Heart left ventricle (tissue), 16 donors: Measurements from ENCODE around the gene ADGRB3. TPM values are rescaled to one million over a fixed set of nuclear protein-coding genes. Genes with fewer than 3 reads are reported as not detected.

Experiments
- ATAC-seq, 4 donors: fragments of 200-7000 bp; cut with Tn5 transposase; one replicate each; pipeline ENCODE4 v1.9.1; 2020 to 2022; ENCODE audit warnings: moderate library complexity in 4 of 4, mild to moderate bottlenecking in 3 of 4, moderate number of reproducible peaks in 1 of 4
- DNase-seq, 5 donors: peaks; one replicate each; pipeline ENCODE4 v3.0.0-alpha.2; 2020
- H3K27ac ChIP-seq, 12 donors: fragments of 200-600 bp; sonication (generic) in 4 of 12; one replicate each; pipeline versions ENCODE4 v1.5.0 to v1.8.0; 2016 to 2022; ENCODE audit warnings: mild to moderate bottlenecking in 2 of 12
- H3K27me3 ChIP-seq, 9 donors: fragments of 200-600 bp; sonication (generic) in 2 of 9; one replicate each; pipeline versions ENCODE4 v1.5.1 to v1.8.0; 2016 to 2022; ENCODE audit warnings: mild to moderate bottlenecking in 3 of 9
- H3K36me3 ChIP-seq, 9 donors: fragments of 200-600 bp; sonication (generic) in 2 of 9; one replicate each; pipeline versions ENCODE4 v1.5.0 to v1.8.0; 2018 to 2022; ENCODE audit warnings: mild to moderate bottlenecking in 2 of 9
- H3K4me1 ChIP-seq, 12 donors: fragments of 200-600 bp; sonication (generic) in 4 of 12; one replicate each; pipeline versions ENCODE4 v1.5.0 to v1.8.0; 2016 to 2022; ENCODE audit warnings: mild to moderate bottlenecking in 3 of 12
- H3K4me3 ChIP-seq, 12 donors: fragments of 200-600 bp; sonication (generic) in 4 of 12; one replicate each; pipeline versions ENCODE4 v1.5.0 to v1.8.0; 2017 to 2022; ENCODE audit warnings: mild to moderate bottlenecking in 9 of 12, moderate library complexity in 4 of 12
- H3K9me3 ChIP-seq, 12 donors: fragments of 200-600 bp; sonication (generic) in 4 of 12; one replicate each; pipeline versions ENCODE4 v1.5.0 to v1.8.0; 2016 to 2022; ENCODE audit warnings: mild to moderate bottlenecking in 1 of 12
- POLR2A ChIP-seq, 2 donors: fragments of 450-650 bp; IDR thresholded peaks; one replicate each; pipeline ENCODE4 v1.6.1; 2017; ENCODE audit warnings: antibody characterized with exemption in 2 of 2, mild to moderate bottlenecking in 2 of 2, moderate library complexity in 2 of 2
- WGBS, 4 donors: extraction: QIAGEN DNeasy Blood & Tissue Kit in 2 of 4; methylation state at CpG; one replicate each; pipeline versions ENCODE4 v1.1.5 to v1.1.7; 2013 to 2018; 5-methylcytosine and 5-hydroxymethylcytosine counted together
- intact Hi-C, 10 donors: fragments of 100-400 bp; cut with DNase I; formaldehyde crosslinking; loops; one replicate each; pipeline versions ENCODE4 v1.11.1 to v1.14.2; 2022
- polyA plus RNA-seq, 2 donors: library from polyadenylated mRNA; stranded (reverse); fragments of 200-250 nt; gene quantifications; one replicate each; pipeline ENCODE4 v1.2.3, GENCODE V29; 2013
- total RNA-seq, 9 donors: library from RNA; depleted of rRNA in 2 of 9; stranded (reverse); fragments of >200 nt in 2 of 9; fragmentation: NEBNext Ultra II Directional in 3 of 9; extraction: Animal tissue kit (Norgen Biotek cat#: 25700) in 3 of 9; gene quantifications; one replicate each; pipeline versions ENCODE4 v1.1.0 to v1.2.4, GENCODE V29; 2016 to 2023
- TF ChIP-seq, protein P1 (sequence below), 12 donors: fragments of 200-600 bp; sonication (generic) in 4 of 12; IDR thresholded peaks; one replicate each; pipeline versions ENCODE4 v1.5.0 to v1.8.0; 2018 to 2022; ENCODE audit warnings: antibody characterized with exemption in 12 of 12, mild to moderate bottlenecking in 5 of 12
- donor health status: ischemic (EF 13 %, LVEDD 7.1; RV severe dilation, severe dysfunction).
- donor health status: healthy with polysubstance abuse.
- donor health status: DM: no; HTN: yes; CAD: no.
- donor health status: DM: no; HTN: no; CAD: no.
- donor health status: ischemic (EF 25% LVEDD 6.9; RV normal size, moderate dysfunction).
- donor health status: ischemic (EF 25% LVEDD 5.7; RV mildly dilated, moderate dysfunction).
- donor health status: healthy.
- donor health status: DM: yes; HTN: yes; CAD: no.
- donor health status: ischemic (EF 35%, LVEDD 5.7; RV mildly dilated, moderate dysfunction).
- donor health status: nonischemic (EF 11% LVEDD 7.7; RV severe dilation, severe dysfunction).
- donor health status: DM: yes; HTN: yes; CAD: no.
- donor health status: PGD.
- donor health status: ischemic (EF 29% LVEDD 5.4; RV normal size, mild dysfunction).
- donor health status: nonischemic (EF 23%, LVEDD 6.1; RV moderate dilation, normal function).

Gene ADGRB3
- total and polyA plus RNA-seq, 11 donors: 0.51 to 2.5 (median 1.1) TPM

DNA sequence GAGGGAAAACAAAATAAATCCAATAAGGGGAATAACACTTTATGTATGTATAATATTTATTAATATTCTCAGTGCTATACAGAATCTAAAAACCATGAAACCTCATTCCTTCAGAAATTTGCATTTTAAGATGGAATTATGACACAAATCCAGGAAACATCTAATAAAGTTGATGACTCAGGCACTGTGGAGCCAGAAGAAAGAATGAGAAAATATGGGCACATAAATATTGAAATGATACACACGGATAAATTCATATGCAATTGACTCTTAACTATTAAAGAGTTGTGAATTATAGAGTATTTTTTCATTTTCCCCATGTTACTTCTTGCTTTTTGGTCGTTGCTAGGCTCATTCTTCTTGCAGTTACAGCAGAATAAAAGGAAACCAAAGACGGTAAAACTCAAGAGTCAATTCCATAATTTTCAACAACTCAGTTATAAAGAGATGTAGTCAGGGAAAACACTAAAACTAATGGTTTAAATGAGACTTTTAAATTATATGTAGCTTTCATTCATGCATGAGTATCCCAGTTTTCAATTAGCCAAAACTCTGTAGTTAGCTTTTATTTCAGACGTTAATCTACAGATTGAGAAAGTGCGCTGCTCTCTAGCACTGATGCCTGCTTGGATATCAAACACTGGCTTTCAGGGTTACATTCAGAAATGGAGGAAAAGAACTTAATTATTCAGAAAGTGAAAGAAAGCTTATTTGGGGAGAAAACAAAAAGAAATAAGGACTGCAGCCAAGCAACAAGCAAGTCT, 95.4 kb downstream of the ADGRB3 start:
- 76 to 86% (median 77%) methylated on average over 5 of the region's 5 CpGs for WGBS, 4 donors

DNA sequence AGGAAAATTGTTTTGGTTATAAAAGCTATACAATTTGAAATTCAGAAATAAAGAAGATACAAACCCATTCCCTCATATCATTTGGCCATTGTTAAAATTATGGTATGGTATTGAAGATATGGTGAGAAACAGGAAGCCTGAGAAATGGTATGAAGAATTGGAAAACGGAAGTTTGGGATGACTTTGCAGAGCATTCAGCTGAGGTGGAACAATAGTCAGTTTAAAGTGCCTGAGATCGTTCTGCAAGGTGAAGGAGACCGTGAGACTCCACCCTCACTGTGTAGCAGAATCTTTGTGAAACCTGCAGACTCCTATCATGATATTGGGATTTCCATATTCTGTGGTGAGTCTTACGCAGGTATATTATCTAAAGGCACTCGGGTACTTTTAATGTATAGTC, 97.3 kb downstream of the ADGRB3 start:
- TF ChIP-seq, protein P1, sequence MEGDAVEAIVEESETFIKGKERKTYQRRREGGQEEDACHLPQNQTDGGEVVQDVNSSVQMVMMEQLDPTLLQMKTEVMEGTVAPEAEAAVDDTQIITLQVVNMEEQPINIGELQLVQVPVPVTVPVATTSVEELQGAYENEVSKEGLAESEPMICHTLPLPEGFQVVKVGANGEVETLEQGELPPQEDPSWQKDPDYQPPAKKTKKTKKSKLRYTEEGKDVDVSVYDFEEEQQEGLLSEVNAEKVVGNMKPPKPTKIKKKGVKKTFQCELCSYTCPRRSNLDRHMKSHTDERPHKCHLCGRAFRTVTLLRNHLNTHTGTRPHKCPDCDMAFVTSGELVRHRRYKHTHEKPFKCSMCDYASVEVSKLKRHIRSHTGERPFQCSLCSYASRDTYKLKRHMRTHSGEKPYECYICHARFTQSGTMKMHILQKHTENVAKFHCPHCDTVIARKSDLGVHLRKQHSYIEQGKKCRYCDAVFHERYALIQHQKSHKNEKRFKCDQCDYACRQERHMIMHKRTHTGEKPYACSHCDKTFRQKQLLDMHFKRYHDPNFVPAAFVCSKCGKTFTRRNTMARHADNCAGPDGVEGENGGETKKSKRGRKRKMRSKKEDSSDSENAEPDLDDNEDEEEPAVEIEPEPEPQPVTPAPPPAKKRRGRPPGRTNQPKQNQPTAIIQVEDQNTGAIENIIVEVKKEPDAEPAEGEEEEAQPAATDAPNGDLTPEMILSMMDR (IDR thresholded peaks at IDR 0.05): no peak
- TF ChIP-seq POLR2A (IDR thresholded peaks at IDR 0.05): no peak
- ATAC-seq (no peak), DNase-seq (no peak)
- no peaks in the 10 kb centered on the region for H3K27me3 ChIP-seq
- H3K27ac ChIP-seq: no peak overlapping the region
- H3K36me3 ChIP-seq: no peaks in the 10 kb centered on the region
- no peaks in the 10 kb centered on the region for H3K9me3 ChIP-seq
- intact Hi-C loops: no loop called here
- H3K4me1 ChIP-seq: peaks cover 0 to 2% (median 0%) of the 10 kb centered on the region in 12 donors
- WGBS, 4 donors: 79 to 89% (median 85%) methylated on average over 5 of the region's 5 CpGs
- H3K4me3 ChIP-seq: no peak overlapping the region

More for the DNA sequence above, 95.4 kb downstream of the ADGRB3 start:
- intact Hi-C loops: no loop called here
- Histone ChIP-seq H3K36me3 (no peaks in the 10 kb centered on the region), H3K9me3 (no peaks in the 10 kb centered on the region), H3K4me3 (no peak overlapping the region), H3K27me3 (no peaks in the 10 kb centered on the region), H3K4me1 (peaks cover 0 to 4% (median 0%) of the 10 kb centered on the region in 12 donors), H3K27ac (no peak overlapping the region)
- TF ChIP-seq, protein P1 (IDR thresholded peaks at IDR 0.05): no peak
- TF ChIP-seq POLR2A (IDR thresholded peaks at IDR 0.05): no peak
- ATAC-seq: no peak
- no peak for DNase-seq

DNA sequence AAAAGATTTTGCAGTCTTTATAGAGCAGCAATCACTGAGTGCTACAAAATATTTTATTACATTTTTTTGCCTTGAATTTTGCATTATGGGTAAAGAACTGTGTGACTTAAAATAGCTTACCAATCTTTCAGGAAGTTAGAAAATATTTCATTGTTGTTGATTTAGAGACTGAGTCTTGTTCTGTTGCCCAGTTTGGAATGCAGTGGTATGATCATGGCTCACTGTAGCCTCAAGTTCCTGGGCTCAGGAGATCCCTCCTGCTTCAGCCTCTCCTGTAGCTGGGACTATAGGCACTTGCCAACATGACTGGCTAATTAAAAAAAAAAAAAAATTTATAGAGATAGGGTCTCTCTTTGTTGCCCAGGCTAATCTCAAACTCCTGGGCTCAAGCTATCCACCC, 100.8 kb downstream of the ADGRB3 start:
- H3K4me1 ChIP-seq: no peaks in the 10 kb centered on the region
- TF ChIP-seq, protein P1 (IDR thresholded peaks at IDR 0.05): no peak
- TF ChIP-seq POLR2A (IDR thresholded peaks at IDR 0.05): no peak
- ATAC-seq (no peak), DNase-seq (no peak)
- no peaks in the 10 kb centered on the region for H3K9me3 ChIP-seq
- H3K36me3 ChIP-seq: no peaks in the 10 kb centered on the region
- no peaks in the 10 kb centered on the region for H3K27me3 ChIP-seq
- intact Hi-C loops: no loop called here
- H3K27ac ChIP-seq: no peak overlapping the region
- no peak overlapping the region for H3K4me3 ChIP-seq

DNA sequence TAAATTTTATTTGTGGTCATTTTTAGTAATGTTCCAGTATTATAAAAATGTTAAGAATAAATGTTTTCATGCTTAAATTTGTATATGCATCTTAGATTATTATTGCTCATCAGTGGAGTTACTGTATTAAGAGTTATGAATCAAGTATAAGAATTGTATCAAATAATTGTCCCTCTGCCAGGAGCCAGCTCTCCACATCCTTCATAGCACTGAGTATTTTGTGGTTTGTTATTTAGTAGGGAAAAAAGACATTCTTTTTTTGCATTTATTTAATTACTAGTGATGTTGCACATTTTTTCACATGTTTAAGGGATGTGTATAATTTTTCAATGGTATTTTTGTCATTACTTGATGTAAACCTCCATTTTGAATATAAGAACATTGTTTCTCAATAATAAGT, 102.0 kb downstream of the ADGRB3 start:
- DNase-seq: no peak
- H3K9me3 ChIP-seq: no peaks in the 10 kb centered on the region
- ATAC-seq: no peak
- no peaks in the 10 kb centered on the region for H3K36me3 ChIP-seq
- H3K27ac ChIP-seq: no peak overlapping the region
- no peaks in the 10 kb centered on the region for H3K4me1 ChIP-seq
- intact Hi-C loops: no loop called here
- no peak overlapping the region for H3K4me3 ChIP-seq
- no peak for TF ChIP-seq POLR2A (IDR thresholded peaks at IDR 0.05)
- TF ChIP-seq, protein P1 (IDR thresholded peaks at IDR 0.05): no peak
- H3K27me3 ChIP-seq: no peaks in the 10 kb centered on the region
